HUES48 (cell line): ENCODE data around the gene RAPGEF4.

ENCODE experiments used
- H3K27ac ChIP-seq: one replicate; pipeline ENCODE4 v1.7.0; 2013; ENCODE audit warnings: low read depth, low read length, inconsistent platforms
- H3K27me3 ChIP-seq: 2 replicates; pipeline ENCODE4 v1.6.1; 2013; ENCODE audit warnings: mild to moderate bottlenecking, low read length; ENCODE audit not compliant: control insufficient read depth, insufficient read depth
- H3K36me3 ChIP-seq: 2 replicates; pipeline ENCODE4 v1.6.1; 2013; ENCODE audit warnings: low read length; ENCODE audit not compliant: control insufficient read depth, insufficient read depth
- H3K4me1 ChIP-seq: 2 replicates; pipeline ENCODE4 v1.6.1; 2013; ENCODE audit warnings: mild to moderate bottlenecking, low read length; ENCODE audit not compliant: control insufficient read depth, insufficient read depth
- H3K4me3 ChIP-seq: 2 replicates; pipeline ENCODE4 v1.5.1; 2013; ENCODE audit warnings: mild to moderate bottlenecking, low read depth, low read length
- H3K9ac ChIP-seq: 2 replicates; pipeline ENCODE4 v1.6.1; 2013; ENCODE audit warnings: mild to moderate bottlenecking, low read depth, low read length, moderate library complexity
- H3K9me3 ChIP-seq: 2 replicates; pipeline ENCODE4 v1.6.1; 2013; ENCODE audit warnings: low read length; ENCODE audit not compliant: control insufficient read depth, insufficient read depth

The RAPGEF4 gene

DNA sequence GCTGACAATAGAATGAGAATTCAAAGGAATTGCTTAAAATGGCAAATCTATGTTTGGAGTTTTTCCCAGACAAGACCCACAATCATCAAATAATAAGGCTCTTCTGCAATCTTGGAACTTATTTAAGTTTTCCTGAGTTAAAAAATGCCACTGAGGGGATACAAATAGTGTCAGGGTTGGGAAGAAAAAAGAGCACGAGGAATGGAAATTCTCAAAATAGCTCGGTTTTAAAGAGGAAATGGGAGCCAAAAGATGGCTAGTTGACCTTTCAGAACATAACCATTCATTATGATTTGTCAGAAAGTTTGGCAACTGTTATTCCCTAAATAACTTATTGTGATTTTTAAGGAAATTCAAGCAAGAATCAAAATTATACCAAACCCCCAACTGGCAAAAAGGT is 127.7 kb downstream of the RAPGEF4 start:
- no peak overlapping the region for H3K9ac ChIP-seq
- H3K27me3 ChIP-seq: no peaks in the 10 kb centered on the region
- H3K36me3 ChIP-seq: no peaks in the 10 kb centered on the region
- no peak overlapping the region for H3K4me3 ChIP-seq
- no peaks in the 10 kb centered on the region for H3K4me1 ChIP-seq
- H3K9me3 ChIP-seq: no peaks in the 10 kb centered on the region
- no peak overlapping the region for H3K27ac ChIP-seq

- H3K27me3 ChIP-seq: no peaks in the 10 kb centered on the region
- no peak overlapping the region for H3K9ac ChIP-seq
- H3K36me3 ChIP-seq: no peaks in the 10 kb centered on the region
- no peaks in the 10 kb centered on the region for H3K4me1 ChIP-seq
- H3K4me3 ChIP-seq: no peak overlapping the region
- no peaks in the 10 kb centered on the region for H3K9me3 ChIP-seq
- H3K27ac ChIP-seq: no peak overlapping the region
Observed at GRCh38 chr2:172864182-172864581, 128.5 kb downstream of the RAPGEF4 start.

DNA sequence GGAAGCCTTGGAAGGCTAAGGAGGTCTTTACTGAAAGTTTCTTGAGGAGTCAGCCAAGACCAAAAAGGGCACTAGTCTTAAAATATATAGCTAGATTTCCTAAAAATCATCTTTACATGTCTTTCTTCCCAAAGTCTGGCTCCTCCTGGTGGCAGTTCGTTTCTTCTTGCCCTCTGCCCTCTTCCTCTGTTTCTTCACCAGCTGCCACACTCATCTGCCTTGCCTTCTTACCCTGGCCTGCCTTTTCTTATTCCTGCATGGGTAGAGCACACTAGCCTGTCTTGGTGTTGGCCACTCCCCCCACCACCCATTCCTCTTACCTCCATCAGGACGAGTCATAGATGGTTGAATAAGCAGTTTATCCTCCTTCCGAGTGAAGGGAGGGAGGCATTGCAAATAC is 129.8 kb downstream of the RAPGEF4 start:
- no peaks in the 10 kb centered on the region for H3K36me3 ChIP-seq
- H3K27me3 ChIP-seq: no peaks in the 10 kb centered on the region
- H3K9me3 ChIP-seq: no peaks in the 10 kb centered on the region
- no peak overlapping the region for H3K27ac ChIP-seq
- H3K4me3 ChIP-seq: no peak overlapping the region
- H3K4me1 ChIP-seq: no peaks in the 10 kb centered on the region
- H3K9ac ChIP-seq: no peak overlapping the region

DNA sequence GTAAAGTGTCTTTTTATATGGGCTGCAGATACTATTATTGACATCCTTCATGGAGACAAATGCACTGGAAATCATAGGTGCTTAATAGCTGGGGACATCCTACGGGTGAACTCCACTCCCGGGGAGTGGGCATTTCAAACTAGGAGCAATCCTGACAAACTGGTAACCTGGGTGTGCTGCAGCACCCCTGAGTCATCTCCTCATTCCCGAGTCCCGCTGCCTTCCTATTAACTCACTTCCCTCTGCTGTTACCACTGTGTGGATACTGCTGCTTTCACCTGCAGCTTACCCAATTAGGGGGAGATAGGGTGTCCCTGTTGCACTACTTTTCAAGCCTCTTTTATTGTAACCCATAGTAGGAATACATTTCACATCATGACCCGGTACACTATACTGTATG is 134.2 kb downstream of the RAPGEF4 start:
- H3K27ac ChIP-seq: no peak overlapping the region

DNA sequence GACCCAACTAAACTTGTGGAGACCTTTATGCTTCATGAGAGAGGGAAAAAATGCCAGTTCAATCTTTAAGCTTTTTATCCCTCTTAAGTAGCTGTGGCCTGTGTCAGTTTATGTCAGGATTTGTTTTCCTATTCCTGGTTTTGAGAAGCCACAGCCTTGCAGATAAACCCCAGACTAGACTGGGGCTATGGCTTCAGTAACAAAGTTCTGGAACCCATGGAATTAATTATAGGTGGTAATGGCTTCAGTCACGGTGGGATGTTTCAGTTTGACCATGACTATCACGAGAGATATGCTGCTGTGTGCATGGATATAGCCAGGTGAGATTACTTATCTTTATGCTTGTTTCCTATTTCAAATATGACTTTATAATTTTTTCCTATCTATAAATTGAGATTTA is 134.8 kb downstream of the RAPGEF4 start:
- no peaks in the 10 kb centered on the region for H3K9me3 ChIP-seq
- H3K4me3 ChIP-seq: no peak overlapping the region
- H3K27me3 ChIP-seq: no peaks in the 10 kb centered on the region
- no peak overlapping the region for H3K9ac ChIP-seq
- no peak overlapping the region for H3K27ac ChIP-seq
- H3K36me3 ChIP-seq: no peaks in the 10 kb centered on the region
- H3K4me1 ChIP-seq: no peaks in the 10 kb centered on the region

More for the DNA sequence above, 134.2 kb downstream of the RAPGEF4 start:
- Histone ChIP-seq H3K9me3 (no peaks in the 10 kb centered on the region), H3K9ac (no peak overlapping the region), H3K36me3 (no peaks in the 10 kb centered on the region), H3K27me3 (no peaks in the 10 kb centered on the region), H3K4me3 (no peak overlapping the region), H3K4me1 (no peaks in the 10 kb centered on the region)

GRCh38 chr2:172877826-172878225 is 142.2 kb downstream of the RAPGEF4 start:
- Histone ChIP-seq H3K9ac (no peak overlapping the region), H3K27ac (no peak overlapping the region), H3K4me3 (no peak overlapping the region), H3K36me3 (no peaks in the 10 kb centered on the region), H3K9me3 (no peaks in the 10 kb centered on the region), H3K4me1 (no peaks in the 10 kb centered on the region), H3K27me3 (no peaks in the 10 kb centered on the region; the same call in 1 of the 2 replicates)

DNA sequence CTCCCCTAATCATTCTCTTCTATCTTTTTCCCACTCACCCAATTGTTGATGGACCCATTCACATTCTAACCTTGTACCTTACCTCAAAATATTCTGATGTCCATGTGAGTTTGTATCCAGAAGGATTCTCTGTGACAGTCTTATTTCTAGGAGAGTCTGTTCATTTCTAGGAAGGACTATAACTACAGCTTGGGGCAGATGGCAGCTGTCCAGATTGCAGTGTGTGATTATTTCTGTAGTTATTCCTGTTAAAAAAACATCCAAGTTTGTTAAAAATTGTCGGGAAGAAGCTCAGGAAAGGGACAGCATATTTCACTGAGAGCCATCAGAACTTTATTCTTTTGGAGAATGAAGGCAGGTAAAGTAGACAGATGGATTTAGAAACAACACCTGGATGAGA is 142.6 kb downstream of the RAPGEF4 start:
- Histone ChIP-seq H3K9me3 (no peaks in the 10 kb centered on the region), H3K4me1 (no peaks in the 10 kb centered on the region), H3K36me3 (no peaks in the 10 kb centered on the region), H3K27ac (no peak overlapping the region), H3K4me3 (no peak overlapping the region), H3K27me3 (no peaks in the 10 kb centered on the region; the same call in 1 of the 2 replicates), H3K9ac (no peak overlapping the region)

DNA sequence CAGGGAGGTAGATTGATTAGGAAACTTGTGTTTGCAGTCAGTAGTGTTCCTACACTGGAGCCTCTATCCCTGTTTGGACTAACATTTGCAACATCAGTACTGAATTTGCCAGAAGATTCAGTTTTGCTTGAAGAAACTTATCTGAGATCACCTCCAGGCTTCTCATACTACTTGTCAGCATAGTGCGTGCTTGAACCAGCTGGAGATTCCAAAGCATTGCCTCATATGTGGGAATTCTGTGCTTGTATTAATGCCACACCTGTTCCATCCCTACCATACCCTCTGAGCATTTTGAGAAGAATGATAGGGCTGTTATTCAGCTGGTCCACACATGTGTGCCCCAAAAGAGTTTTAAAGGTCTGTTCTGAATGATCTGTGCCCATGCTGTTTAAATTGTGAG is 148.7 kb downstream of the RAPGEF4 start:
- no peak overlapping the region for H3K27ac ChIP-seq
- no peaks in the 10 kb centered on the region for H3K9me3 ChIP-seq
- H3K4me3 ChIP-seq: no peak overlapping the region
- H3K4me1 ChIP-seq: no peaks in the 10 kb centered on the region
- no peaks in the 10 kb centered on the region for H3K27me3 ChIP-seq
- no peaks in the 10 kb centered on the region for H3K36me3 ChIP-seq
- no peak overlapping the region for H3K9ac ChIP-seq

DNA sequence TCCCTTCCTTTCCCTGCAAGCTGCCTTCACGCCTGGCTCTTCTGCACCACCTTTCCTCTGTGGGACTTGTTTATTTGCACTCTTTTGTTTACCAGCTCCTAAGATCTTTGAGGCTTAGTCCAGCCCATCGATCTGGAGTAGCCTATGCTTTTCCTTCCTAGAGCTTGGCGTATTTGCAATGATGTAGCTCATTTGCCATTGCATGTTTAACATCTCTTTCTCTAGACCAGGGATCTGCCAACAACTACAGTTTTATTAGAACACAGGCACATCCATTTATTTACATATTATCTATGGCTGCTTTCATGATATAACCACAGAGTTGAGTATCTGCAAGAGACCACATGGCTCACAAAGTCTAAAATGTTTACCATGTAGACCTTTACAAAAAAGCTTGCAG is 150.4 kb downstream of the RAPGEF4 start:
- Histone ChIP-seq H3K4me3 (no peak overlapping the region), H3K9ac (no peak overlapping the region), H3K27me3 (no peaks in the 10 kb centered on the region), H3K4me1 (no peaks in the 10 kb centered on the region), H3K27ac (no peak overlapping the region), H3K9me3 (no peaks in the 10 kb centered on the region), H3K36me3 (no peaks in the 10 kb centered on the region)

DNA sequence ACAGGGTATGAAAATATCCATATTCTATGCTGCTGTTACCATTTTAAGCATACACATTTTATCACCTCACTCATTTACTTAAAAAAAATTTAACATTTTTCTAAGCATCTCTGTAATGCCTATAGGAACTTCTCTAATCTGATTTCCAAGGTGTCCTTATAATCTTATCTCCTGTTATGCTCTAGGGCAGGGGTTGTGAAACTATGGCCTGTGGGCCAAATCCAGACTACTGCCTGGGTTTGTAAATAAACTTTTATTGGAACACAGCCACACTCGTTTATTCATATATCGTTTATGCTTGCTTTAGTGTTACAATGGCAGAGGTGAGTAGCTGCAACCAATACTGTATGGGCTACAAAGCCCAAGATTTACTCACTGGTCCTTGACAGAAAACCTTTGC is 151.6 kb downstream of the RAPGEF4 start:
- H3K9ac ChIP-seq: no peak overlapping the region
- H3K27me3 ChIP-seq: no peaks in the 10 kb centered on the region
- no peaks in the 10 kb centered on the region for H3K9me3 ChIP-seq
- H3K36me3 ChIP-seq: no peaks in the 10 kb centered on the region
- H3K4me3 ChIP-seq: no peak overlapping the region
- no peaks in the 10 kb centered on the region for H3K4me1 ChIP-seq
- H3K27ac ChIP-seq: no peak overlapping the region

- no peaks in the 10 kb centered on the region for H3K27me3 ChIP-seq
- no peak overlapping the region for H3K27ac ChIP-seq
- no peaks in the 10 kb centered on the region for H3K4me1 ChIP-seq
- H3K9me3 ChIP-seq: no peaks in the 10 kb centered on the region
- no peak overlapping the region for H3K9ac ChIP-seq
- no peaks in the 10 kb centered on the region for H3K36me3 ChIP-seq
- H3K4me3 ChIP-seq: no peak overlapping the region
Observed at GRCh38 chr2:172888714-172889669, 153.3 kb downstream of the RAPGEF4 start.
